Activated CD8-positive, alpha-beta memory T cell treated with anti-CD3 and anti-CD28 coated beads, Interleukin-2, amount 50 U/mL, for 4 hours (primary cell): ENCODE measurements around the gene DNALI1.
"Not testable (repeated sequence)": the region's sequence is repeated elsewhere in the genome, so short reads cannot be mapped to it uniquely, and the experiment has no call there.

Experiments used
- DNase-seq: peaks from one replicate; pipeline ENCODE4 v3.0.0-alpha.2; 2020

The DNALI1 gene

GRCh38 chr1:37556712-37557196, at the start of gene DNALI1:
Gene DNALI1 (plus strand): TSS chr1:37556940. CDS start chr1:37556995, 55 bp downstream.
- DNase-seq: no peak

- no peak for DNase-seq
These were observed 47.6 kb upstream of the DNALI1 start for GRCh38 chr1:37509181-37509580.

GRCh38 chr1:37513795-37514349, 42.9 kb upstream of the DNALI1 start:
- peak; percentile 65 for DNase-seq

GRCh38 chr1:37514350-37515184, 42.2 kb upstream of the DNALI1 start, which contains the start of gene MEAF6:
Gene MEAF6 (minus strand): TSS chr1:37514766. CDS start chr1:37514746, 20 bp downstream.
- DNase-seq: peak; percentile 82

GRCh38 chr1:37515185-37516034, 41.3 kb upstream of the DNALI1 start:
- DNase-seq: no peak

- DNase-seq: no peak
These were observed 39.2 kb upstream of the DNALI1 start for GRCh38 chr1:37517569-37517968.

- not testable (repeated sequence) for DNase-seq
These were observed 38.5 kb upstream of the DNALI1 start for GRCh38 chr1:37518241-37518640.

GRCh38 chr1:37518929-37519328, 37.8 kb upstream of the DNALI1 start:
- peak; percentile 48 for DNase-seq

- DNase-seq: no peak
These were observed 37.1 kb upstream of the DNALI1 start for GRCh38 chr1:37519613-37520012.

GRCh38 chr1:37529888-37530287, 26.9 kb upstream of the DNALI1 start:
- not testable (repeated sequence) for DNase-seq

GRCh38 chr1:37532418-37533156, 24.2 kb upstream of the DNALI1 start:
- DNase-seq: not testable (repeated sequence)

- no peak for DNase-seq
These were observed 23.2 kb upstream of the DNALI1 start for GRCh38 chr1:37533317-37534093.

- DNase-seq: no peak
These were observed 19.4 kb upstream of the DNALI1 start for GRCh38 chr1:37537378-37537777.

GRCh38 chr1:37539154-37539553, 17.6 kb upstream of the DNALI1 start:
- not testable (repeated sequence) for DNase-seq

GRCh38 chr1:37540036-37540785, 16.5 kb upstream of the DNALI1 start:
- DNase-seq: no peak

GRCh38 chr1:37544530-37544929, 12.2 kb upstream of the DNALI1 start:
- DNase-seq: no peak

- no peak for DNase-seq
These were observed 11.7 kb upstream of the DNALI1 start for GRCh38 chr1:37545019-37545418.

GRCh38 chr1:37549341-37549740, 7.4 kb upstream of the DNALI1 start:
- no peak for DNase-seq

GRCh38 chr1:37553598-37553926, 3.2 kb upstream of the DNALI1 start:
- no peak for DNase-seq

- DNase-seq: peak; percentile 89
These were observed 2.6 kb upstream of the DNALI1 start, which contains the start of gene SNIP1 for GRCh38 chr1:37553927-37554808. Gene SNIP1 (minus strand): TSS chr1:37554293. CDS start chr1:37554229, 64 bp downstream.
